SU-DHL-6 (cell line): ENCODE results near the gene ARL8A.

Source experiments
- H2AFZ ChIP-seq: fragments of 200-600 bp; sonication (generic); 2 replicates; pipeline ENCODE4 v1.6.1; 2014; ENCODE audit warnings: low read depth, mild to moderate bottlenecking, moderate library complexity, mixed read lengths, antibody characterized with exemption, low read length; ENCODE audit not compliant: severe bottlenecking
- H3F3A ChIP-seq: fragments of 200-600 bp; shearing (Covaris generic); 2 replicates; pipeline ENCODE4 v1.6.0; 2016; ENCODE audit warnings: antibody characterized with exemption, mild to moderate bottlenecking; ENCODE audit not compliant: insufficient read depth
- H3K27ac ChIP-seq: fragments of 200-600 bp; sonication (generic); 2 replicates; pipeline ENCODE4 v1.5.1; 2016; ENCODE audit warnings: low read depth, mild to moderate bottlenecking, low read length, moderate library complexity, mixed read lengths
- H3K27me3 ChIP-seq: fragments of 200-600 bp; sonication (generic), shearing (Covaris generic); 2 replicates; pipeline ENCODE4 v1.6.0; 2014; ENCODE audit warnings: mild to moderate bottlenecking, low read length
- H3K36me3 ChIP-seq: fragments of 200-600 bp; sonication (generic); 2 replicates; pipeline ENCODE4 v1.6.1; 2014; ENCODE audit warnings: mild to moderate bottlenecking, low read length, mixed read lengths
- H3K4me2 ChIP-seq: fragments of 300-600, 200-600 bp; shearing (Covaris generic), sonication (generic); 2 replicates; pipeline ENCODE4 v1.6.0; 2014; ENCODE audit warnings: low read length, low read depth, mild to moderate bottlenecking; ENCODE audit not compliant: poor library complexity, severe bottlenecking
- H3K4me3 ChIP-seq: fragments of 200-600 bp; sonication (generic); 2 replicates; pipeline ENCODE4 v1.5.1; 2014; ENCODE audit warnings: antibody characterized with exemption, low read length, mild to moderate bottlenecking, mixed read lengths; ENCODE audit not compliant: insufficient read depth, poor library complexity, severe bottlenecking
- H3K79me2 ChIP-seq: fragments of 200-600 bp; sonication (generic); 2 replicates; pipeline ENCODE4 v1.6.1; 2014; ENCODE audit warnings: mild to moderate bottlenecking, low read length, moderate library complexity; ENCODE audit not compliant: insufficient read depth
- H3K9ac ChIP-seq: fragments of 200-600 bp; sonication (generic); 2 replicates; pipeline ENCODE4 v1.7.0; 2014; ENCODE audit warnings: mild to moderate bottlenecking, low read length
- H3K9me2 ChIP-seq: fragments of 200-600 bp; sonication (generic); replicated peaks from 2 replicates; pipeline ENCODE4 v1.6.1; 2014; ENCODE audit warnings: low read length; ENCODE audit not compliant: insufficient read depth
- H3K9me3 ChIP-seq: fragments of 200-600 bp; sonication (generic); 2 replicates; pipeline ENCODE4 v1.6.1; 2014; ENCODE audit warnings: low read length, mixed read lengths; ENCODE audit not compliant: insufficient read depth
- H4K20me1 ChIP-seq: fragments of 200-600 bp; sonication (generic); 2 replicates; pipeline ENCODE4 v1.6.1; 2014; ENCODE audit warnings: low read depth, mild to moderate bottlenecking, antibody characterized with exemption, low read length, moderate library complexity, mixed read lengths
- CTCF ChIP-seq: fragments of 200-600 bp; sonication (generic); IDR thresholded peaks from one replicate; pipeline ENCODE4 v1.5.1; 2017; ENCODE audit warnings: antibody characterized with exemption, mild to moderate bottlenecking, low read length, moderate library complexity; ENCODE audit not compliant: insufficient read depth, poor library complexity, severe bottlenecking
- EZH2phosphoT487 ChIP-seq: fragments of 200-600 bp; sonication (generic), shearing (Covaris generic); conservative IDR thresholded peaks from 2 replicates; pipeline ENCODE4 v1.6.1; 2018; ENCODE audit warnings: mild to moderate bottlenecking, antibody characterized with exemption, low read length, moderate library complexity, mixed read lengths

ARL8A gene

GRCh38 chr1:202106340-202107254 is 37.9 kb downstream of the ARL8A start:
- Histone ChIP-seq H3K9ac (no peak overlapping the region), H3K27ac (no peak overlapping the region)

GRCh38 chr1:202105571-202106339 is 38.8 kb downstream of the ARL8A start:
- Histone ChIP-seq H3K9ac (no peak overlapping the region), H3K9me2 (no peaks in the 10 kb centered on the region), H3K4me3 (no peak overlapping the region)

More at GRCh38 chr1:202106340-202107254, 37.9 kb downstream of the ARL8A start:
- no peaks in the 10 kb centered on the region for H3K27me3 ChIP-seq
- no peaks in the 10 kb centered on the region for H3K79me2 ChIP-seq
- H3K9me3 ChIP-seq = no peaks in the 10 kb centered on the region
- no peak overlapping the region for H3K4me2 ChIP-seq
- H2AFZ ChIP-seq = no peak overlapping the region
- H3F3A ChIP-seq = no peaks in the 10 kb centered on the region
- no peak overlapping the region for H3K4me3 ChIP-seq
- H4K20me1 ChIP-seq = no peaks in the 10 kb centered on the region
- no peaks in the 10 kb centered on the region for H3K9me2 ChIP-seq
- TF ChIP-seq EZH2phosphoT487 = no peak
- no peak for TF ChIP-seq CTCF
- no peaks in the 10 kb centered on the region for H3K36me3 ChIP-seq

GRCh38 chr1:202104073-202104472 is 40.5 kb downstream of the ARL8A start:
- no peak overlapping the region for H3K4me3 ChIP-seq
- no peaks in the 10 kb centered on the region for H3K79me2 ChIP-seq
- no peaks in the 10 kb centered on the region for H3K9me2 ChIP-seq
- H3K27me3 ChIP-seq = no peaks in the 10 kb centered on the region
- no peak overlapping the region for H3K9ac ChIP-seq
- H3K4me2 ChIP-seq = no peak overlapping the region
- TF ChIP-seq EZH2phosphoT487 (no peak), CTCF (no peak)
- no peak overlapping the region for H2AFZ ChIP-seq
- H4K20me1 ChIP-seq = no peaks in the 10 kb centered on the region
- no peaks in the 10 kb centered on the region for H3K9me3 ChIP-seq
- no peaks in the 10 kb centered on the region for H3F3A ChIP-seq
- H3K27ac ChIP-seq = no peak overlapping the region
- H3K36me3 ChIP-seq = no peaks in the 10 kb centered on the region

More at GRCh38 chr1:202105571-202106339, 38.8 kb downstream of the ARL8A start:
- Histone ChIP-seq H3F3A (no peaks in the 10 kb centered on the region), H3K79me2 (no peaks in the 10 kb centered on the region), H3K27ac (no peak overlapping the region), H3K4me2 (no peak overlapping the region), H2AFZ (no peak overlapping the region), H3K27me3 (no peaks in the 10 kb centered on the region), H3K9me3 (no peaks in the 10 kb centered on the region), H4K20me1 (no peaks in the 10 kb centered on the region), H3K36me3 (no peaks in the 10 kb centered on the region)
- TF ChIP-seq CTCF (no peak), EZH2phosphoT487 (no peak)
